Measurements from ENCODE around the gene NUSAP1. TPM values are rescaled to one million over a fixed set of nuclear protein-coding genes. Genes with fewer than 3 reads are reported as not detected.
"Not testable (repeated sequence)": the region's sequence is repeated elsewhere in the genome, so short reads cannot be mapped to it uniquely, and the experiment has no call there.

Gene NUSAP1
- total RNA-seq, 6 experiments from 2014 or later, result 2.2 to 9.3 (median 5.0) TPM

DNA sequence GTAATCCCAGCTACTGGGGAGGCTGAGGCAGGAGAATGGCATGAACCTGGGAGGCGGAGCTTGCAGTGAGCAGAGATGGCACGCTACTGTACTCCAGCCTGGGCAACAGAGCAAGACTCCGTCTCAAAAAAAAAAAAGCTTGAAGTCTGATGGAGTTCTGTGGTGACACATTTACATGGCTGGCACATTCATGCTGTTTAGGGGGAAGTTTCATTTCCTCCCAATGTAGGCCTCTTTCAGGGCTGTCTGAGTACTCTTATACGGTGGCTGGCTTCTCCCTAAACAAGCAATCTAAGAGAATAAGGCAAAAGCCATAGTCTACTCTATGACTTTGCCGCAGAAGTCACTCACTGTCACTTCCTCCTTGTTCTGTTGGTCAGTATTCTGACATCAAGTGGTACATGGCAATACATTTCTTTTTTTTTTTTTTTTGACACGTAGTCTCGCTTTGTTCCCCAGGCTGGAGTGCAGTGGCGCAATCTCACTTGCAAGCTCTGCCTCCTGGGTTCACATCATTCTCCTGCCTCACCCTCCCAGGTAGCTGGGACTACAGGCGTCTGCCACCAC, 41.5 kb upstream of the NUSAP1 start:
- H3K9me3 ChIP-seq, result no peaks in the 10 kb centered on the region
- intact Hi-C loops (cut with DNase I), result no loop called here
- H3K4me3 ChIP-seq, result no peak overlapping the region
- no peaks in the 10 kb centered on the region for H3K27me3 ChIP-seq
- TF ChIP-seq, protein P1, sequence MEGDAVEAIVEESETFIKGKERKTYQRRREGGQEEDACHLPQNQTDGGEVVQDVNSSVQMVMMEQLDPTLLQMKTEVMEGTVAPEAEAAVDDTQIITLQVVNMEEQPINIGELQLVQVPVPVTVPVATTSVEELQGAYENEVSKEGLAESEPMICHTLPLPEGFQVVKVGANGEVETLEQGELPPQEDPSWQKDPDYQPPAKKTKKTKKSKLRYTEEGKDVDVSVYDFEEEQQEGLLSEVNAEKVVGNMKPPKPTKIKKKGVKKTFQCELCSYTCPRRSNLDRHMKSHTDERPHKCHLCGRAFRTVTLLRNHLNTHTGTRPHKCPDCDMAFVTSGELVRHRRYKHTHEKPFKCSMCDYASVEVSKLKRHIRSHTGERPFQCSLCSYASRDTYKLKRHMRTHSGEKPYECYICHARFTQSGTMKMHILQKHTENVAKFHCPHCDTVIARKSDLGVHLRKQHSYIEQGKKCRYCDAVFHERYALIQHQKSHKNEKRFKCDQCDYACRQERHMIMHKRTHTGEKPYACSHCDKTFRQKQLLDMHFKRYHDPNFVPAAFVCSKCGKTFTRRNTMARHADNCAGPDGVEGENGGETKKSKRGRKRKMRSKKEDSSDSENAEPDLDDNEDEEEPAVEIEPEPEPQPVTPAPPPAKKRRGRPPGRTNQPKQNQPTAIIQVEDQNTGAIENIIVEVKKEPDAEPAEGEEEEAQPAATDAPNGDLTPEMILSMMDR (IDR thresholded peaks at IDR 0.05), result no peak
- no peak for TF ChIP-seq POLR2A (IDR thresholded peaks at IDR 0.05)
- H3K27ac ChIP-seq, result no peak overlapping the region
- 64% methylated on average over 9 of the region's 9 CpGs for WGBS (ENCODE audit: insufficient coverage, low coverage, low lambda C conversion rate, missing lambda C conversion rate)
- H3K4me1 ChIP-seq, result peaks cover 0 to 17% (median 0%) of the 10 kb centered on the region in 4 donors
- DNase-seq, result no peak
- H3K36me3 ChIP-seq, result peaks cover 3 to 44% (median 20%) of the 10 kb centered on the region in 4 donors
- peak; percentile 27 to 66 (median 52) for ATAC-seq

DNA sequence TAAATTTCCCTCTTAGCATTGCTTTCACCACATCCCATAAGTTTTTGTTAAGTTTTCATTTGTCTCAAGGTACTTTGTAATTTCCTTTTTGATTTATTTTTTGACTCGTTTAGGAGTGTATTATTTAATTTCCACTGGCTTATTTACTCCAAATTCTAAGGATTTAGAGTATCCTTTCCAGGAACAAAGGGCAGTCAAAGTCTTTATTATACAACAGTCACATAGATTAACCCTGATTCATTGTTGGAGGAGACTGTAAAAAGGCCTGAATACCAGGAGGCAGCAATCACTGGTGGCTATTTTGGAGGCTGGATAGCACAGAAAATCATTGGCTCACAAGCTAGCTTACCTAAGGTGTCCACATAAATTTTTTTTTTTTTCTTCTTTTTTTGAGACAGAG, 40.2 kb upstream of the NUSAP1 start:
- no peak for DNase-seq
- H3K36me3 ChIP-seq, result peaks cover 3 to 30% (median 14%) of the 10 kb centered on the region in 4 donors

DNA sequence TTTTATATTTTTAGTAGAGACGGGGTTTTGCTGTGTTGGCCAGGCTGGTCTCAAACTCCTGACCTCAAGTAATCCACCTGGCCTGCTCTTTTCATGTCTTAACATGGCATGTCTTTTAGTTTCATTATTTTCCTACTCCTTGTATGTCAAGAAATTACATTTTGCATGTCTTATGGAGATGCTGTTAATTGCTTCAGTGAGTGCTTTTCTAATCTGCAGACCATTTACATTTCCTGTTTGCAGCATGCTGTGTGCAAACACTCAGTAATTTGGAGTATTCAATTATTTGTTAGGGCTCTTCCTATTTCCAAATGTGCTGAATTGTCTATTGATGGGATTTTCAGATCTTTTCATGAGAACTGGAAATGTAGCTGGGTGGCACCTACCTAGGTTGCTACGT, 31.5 kb upstream of the NUSAP1 start:
- H3K9me3 ChIP-seq; intact Hi-C loops (cut with DNase I); H3K27me3 ChIP-seq; H3K27ac ChIP-seq; ATAC-seq; DNase-seq; H3K4me1 ChIP-seq; H3K4me3 ChIP-seq: not testable (repeated sequence)
- peaks cover 0 to 26% (median 13%) of the 10 kb centered on the region in 4 donors for H3K36me3 ChIP-seq
- 94% methylated on average over 2 of the region's 2 CpGs for WGBS (ENCODE audit: insufficient coverage, low coverage, low lambda C conversion rate, missing lambda C conversion rate)

More for the DNA sequence above, 40.2 kb upstream of the NUSAP1 start:
- ATAC-seq, result no peak
- WGBS (ENCODE audit: insufficient coverage, low coverage, low lambda C conversion rate, missing lambda C conversion rate), result 80% methylated on average over 1 of the region's 1 CpG
- no peaks in the 10 kb centered on the region for H3K27me3 ChIP-seq
- peaks cover 0 to 17% (median 0%) of the 10 kb centered on the region in 4 donors for H3K4me1 ChIP-seq
- TF ChIP-seq, protein P1 (IDR thresholded peaks at IDR 0.05), result no peak
- no peak for TF ChIP-seq POLR2A (IDR thresholded peaks at IDR 0.05)
- no peaks in the 10 kb centered on the region for H3K9me3 ChIP-seq
- intact Hi-C loops (cut with DNase I), result no loop called here
- no peak overlapping the region for H3K27ac ChIP-seq
- no peak overlapping the region for H3K4me3 ChIP-seq

DNA sequence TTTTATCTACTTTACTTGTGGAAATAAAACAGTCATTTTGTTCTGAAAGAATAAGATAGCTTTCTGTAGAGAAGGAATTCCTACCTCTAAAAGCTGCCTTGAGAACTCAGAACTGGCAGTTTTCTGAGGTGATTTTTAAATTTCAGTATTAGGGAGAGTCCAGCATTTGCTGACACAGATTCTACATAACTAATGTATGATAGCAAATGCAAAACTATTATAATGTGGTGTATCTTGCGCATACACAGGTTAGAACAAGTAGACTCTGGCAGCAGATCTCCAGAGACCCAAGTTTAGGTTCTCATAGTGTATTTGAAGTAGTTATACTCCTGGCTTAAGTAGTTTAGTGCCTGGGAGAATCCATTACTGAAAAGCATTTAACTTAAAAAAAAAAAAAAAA, 31.1 kb upstream of the NUSAP1 start:
- Histone ChIP-seq H3K27me3 (no peaks in the 10 kb centered on the region), H3K27ac (no peak overlapping the region), H3K36me3 (peaks cover 0 to 26% (median 13%) of the 10 kb centered on the region in 4 donors), H3K9me3 (no peaks in the 10 kb centered on the region), H3K4me3 (no peak overlapping the region), H3K4me1 (no peaks in the 10 kb centered on the region)
- 89% methylated on average over 1 of the region's 1 CpG for WGBS (ENCODE audit: insufficient coverage, low coverage, low lambda C conversion rate, missing lambda C conversion rate)
- ATAC-seq, result no peak
- DNase-seq, result no peak
- intact Hi-C loops (cut with DNase I), result no loop called here
- TF ChIP-seq, protein P1 (IDR thresholded peaks at IDR 0.05), result no peak
- TF ChIP-seq POLR2A (IDR thresholded peaks at IDR 0.05), result no peak

DNA sequence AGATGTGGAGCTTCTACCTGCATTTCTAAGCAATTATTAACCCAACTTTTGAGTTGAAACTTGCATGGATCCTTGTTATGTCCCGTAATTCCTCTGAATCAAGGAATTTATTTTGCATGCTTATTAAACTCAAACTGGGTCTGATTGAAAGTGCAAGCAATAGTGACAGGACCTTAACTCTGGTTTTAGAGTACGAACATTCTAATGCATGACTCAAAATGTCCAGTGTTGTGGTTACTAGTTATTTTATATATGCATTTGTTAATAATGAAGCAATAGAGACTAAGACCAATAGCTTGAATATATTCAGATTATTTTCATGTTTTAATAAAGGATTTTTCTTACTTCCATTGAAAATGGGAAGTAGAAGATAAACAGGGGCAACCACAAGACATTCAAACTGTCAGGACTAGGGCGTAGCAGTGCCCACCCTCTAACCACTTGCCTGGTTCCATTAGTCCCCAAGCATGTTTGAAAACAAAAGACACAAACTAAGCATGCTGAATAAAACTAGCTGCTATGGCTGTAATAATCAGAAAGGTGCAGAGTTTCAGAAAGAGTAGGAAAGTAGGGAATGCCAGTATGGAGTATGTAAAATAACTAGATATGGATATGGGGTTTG, 28.4 kb upstream of the NUSAP1 start:
- H3K27ac ChIP-seq, result no peak overlapping the region
- WGBS (ENCODE audit: insufficient coverage, low coverage, low lambda C conversion rate, missing lambda C conversion rate), result 72% methylated on average over 3 of the region's 3 CpGs
- H3K9me3 ChIP-seq, result no peaks in the 10 kb centered on the region
- H3K27me3 ChIP-seq, result no peaks in the 10 kb centered on the region
- ATAC-seq (no peak), DNase-seq (no peak)
- no peak overlapping the region for H3K4me3 ChIP-seq
- H3K36me3 ChIP-seq, result peaks cover 0 to 8% (median 3%) of the 10 kb centered on the region in 4 donors
- intact Hi-C loops (cut with DNase I), result no loop called here
- no peaks in the 10 kb centered on the region for H3K4me1 ChIP-seq
- no peak for TF ChIP-seq POLR2A (IDR thresholded peaks at IDR 0.05)
- TF ChIP-seq, protein P1 (IDR thresholded peaks at IDR 0.05), result no peak
